SK-N-SH (cell line): ENCODE results near the gene ARAP3. TPM values are rescaled to one million over a fixed set of nuclear protein-coding genes. Genes with fewer than 3 reads are reported as not detected.

ENCODE experiments used
- CTCF ChIA-PET: fragments of 300-600, 350-600 bp; formaldehyde crosslinking; extraction: SDS; loops from one replicate; lab custom pipeline; 2021; lab: Yijun Ruan, JAX
- POLR2A ChIA-PET: fragments of 350-600 bp; sonication (Branson Sonifier 250); formaldehyde crosslinking; extraction: SDS; loops from one replicate; lab custom pipeline; 2020; ENCODE audit warnings: antibody characterized with exemption, inconsistent platforms; lab: Yijun Ruan, JAX
- DNase-seq: peaks from one replicate; pipeline ENCODE4 v3.0.0; 2012
- H2AFZ ChIP-seq: fragments of 200-600 bp; sonication (generic); 2 replicates; pipeline ENCODE4 v1.8.1; 2016; ENCODE audit warnings: antibody characterized with exemption, mild to moderate bottlenecking, low read depth
- H3F3A ChIP-seq: fragments of 200-600 bp; sonication (generic); replicated peaks from 2 replicates; pipeline ENCODE3; 2016; ENCODE audit warnings: antibody characterized with exemption, mild to moderate bottlenecking; ENCODE audit not compliant: insufficient read depth
- H3K27ac ChIP-seq, 2 experiments: fragments of 200-500 bp in 1 of 2; fragments of 200-600 bp in 1 of 2; sonication (Bioruptor generic) in 1 of 2; sonication (generic), shearing (Covaris generic) in 1 of 2; 2 replicates each; pipeline versions ENCODE4 v1.5.1 to v1.6.1; 2014 to 2016; ENCODE audit warnings: low read depth in 2 of 2, inconsistent platforms in 1 of 2, low read length in 1 of 2, mild to moderate bottlenecking in 1 of 2, mixed read lengths in 1 of 2
- H3K27me3 ChIP-seq: fragments of 200-600 bp; sonication (generic), shearing (Covaris generic); 2 replicates; pipeline ENCODE4 v1.6.1; 2016; ENCODE audit warnings: mixed run types; ENCODE audit not compliant: insufficient read depth
- H3K36me3 ChIP-seq, 2 experiments: fragments of 200-500 bp in 1 of 2; fragments of 200-600 bp in 1 of 2; sonication (Bioruptor generic) in 1 of 2; sonication (generic) in 1 of 2; replicated peaks in 1 of 2; 2 replicates each; pipeline versions ENCODE3 to v1.5.1; 2014 to 2016; ENCODE audit warnings: low read length in 1 of 2, mild to moderate bottlenecking in 1 of 2; ENCODE audit not compliant: insufficient read depth in 2 of 2, control insufficient read depth in 1 of 2
- H3K4me1 ChIP-seq, 2 experiments: fragments of 200-500 bp in 1 of 2; fragments of 200-600 bp in 1 of 2; sonication (Bioruptor generic) in 1 of 2; sonication (generic), shearing (Covaris generic) in 1 of 2; 2 replicates each; pipeline versions ENCODE4 v1.5.1 to v1.6.1; 2014 to 2016; ENCODE audit warnings: low read depth in 1 of 2, low read length in 1 of 2, mixed run types in 1 of 2; ENCODE audit not compliant: insufficient read depth in 2 of 2, control insufficient read depth in 1 of 2
- H3K4me2 ChIP-seq: fragments of 200-600 bp; sonication (generic), shearing (Covaris generic); 2 replicates; pipeline ENCODE4 v1.6.1; 2017; ENCODE audit warnings: mixed run types
- H3K4me3 ChIP-seq, 2 experiments: fragments of 200-500 bp in 1 of 2; fragments of 200-600 bp in 1 of 2; sonication (Bioruptor generic) in 1 of 2; sonication (generic), shearing (Covaris generic) in 1 of 2; 2 replicates each; pipeline versions ENCODE4 v1.5.1 to v1.8.1; 2014 to 2016; ENCODE audit warnings: low read depth in 2 of 2, inconsistent platforms in 1 of 2, low read length in 1 of 2, mild to moderate bottlenecking in 1 of 2, mixed read lengths in 1 of 2, moderate library complexity in 1 of 2
- H3K79me2 ChIP-seq: fragments of 200-600 bp; sonication (generic); 2 replicates; pipeline ENCODE4 v1.8.1; 2017; ENCODE audit warnings: mild to moderate bottlenecking; ENCODE audit not compliant: insufficient read depth
- H3K9ac ChIP-seq: fragments of 200-600 bp; sonication (generic); 2 replicates; pipeline ENCODE4 v1.6.1; 2017; ENCODE audit warnings: mixed run types
- H3K9me2 ChIP-seq: fragments of 200-600 bp; sonication (generic); 2 replicates; pipeline ENCODE4 v1.6.1; 2017; ENCODE audit warnings: mixed run types
- H3K9me3 ChIP-seq: fragments of 200-600 bp; sonication (generic); 2 replicates; pipeline ENCODE4 v1.6.1; 2017; ENCODE audit warnings: mixed run types, mild to moderate bottlenecking, moderate library complexity
- H4K20me1 ChIP-seq: fragments of 200-600 bp; sonication (generic); 2 replicates; pipeline ENCODE4 v1.6.1; 2017; ENCODE audit warnings: mild to moderate bottlenecking, mixed run types; ENCODE audit not compliant: insufficient read depth
- ELF1 ChIP-seq: IDR thresholded peaks from 2 replicates; pipeline ENCODE4 v1.4.0; 2012
- EZH2phosphoT487 ChIP-seq: fragments of 200-600 bp; sonication (generic); IDR thresholded peaks from 2 replicates; pipeline ENCODE4 v1.6.1; 2017; ENCODE audit warnings: low read depth, mixed run types, mild to moderate bottlenecking, antibody characterized with exemption, moderate library complexity, borderline replicate concordance
- FOSL2 ChIP-seq: IDR thresholded peaks from 2 replicates; pipeline ENCODE4 v1.4.0; 2012; ENCODE audit warnings: low read depth, mild to moderate bottlenecking, moderate library complexity, borderline replicate concordance
- GATA2 ChIP-seq: sonication (generic); formaldehyde crosslinking; IDR thresholded peaks from 2 replicates; pipeline ENCODE4 v1.5.0; 2020; ENCODE audit warnings: mild to moderate bottlenecking, missing genetic modification reagents
- IRF3 ChIP-seq: fragments of 150-350 bp; IDR thresholded peaks from 2 replicates; pipeline ENCODE4 v1.6.1; 2016; ENCODE audit warnings: mild to moderate bottlenecking, low read depth, low read length
- MAX ChIP-seq: IDR thresholded peaks from 2 replicates; pipeline ENCODE4 v1.4.0; 2012; ENCODE audit warnings: low read depth
- MXI1 ChIP-seq: IDR thresholded peaks from 2 replicates; pipeline ENCODE4 v1.6.1; 2012; ENCODE audit warnings: mild to moderate bottlenecking, low read depth, low read length, improper control_type of control experiment
- NFIC ChIP-seq: IDR thresholded peaks from 2 replicates; pipeline ENCODE4 v1.4.0; 2012; ENCODE audit warnings: borderline replicate concordance
- NRF1 ChIP-seq: IDR thresholded peaks from 2 replicates; pipeline ENCODE4 v1.6.1; 2012; ENCODE audit warnings: low read depth, mild to moderate bottlenecking, low read length
- PBX3 ChIP-seq: IDR thresholded peaks from 2 replicates; pipeline ENCODE4; 2012
- POLR2AphosphoS5 ChIP-seq: IDR thresholded peaks from 2 replicates; pipeline ENCODE4 v1.6.1; 2012; ENCODE audit warnings: low read depth, low read length
- RFX5 ChIP-seq: IDR thresholded peaks from 2 replicates; pipeline ENCODE4 v1.6.1; 2012; ENCODE audit warnings: mild to moderate bottlenecking, improper control_type of control experiment, low read length
- SIN3A ChIP-seq: IDR thresholded peaks from 2 replicates; pipeline ENCODE4 v1.6.1; 2012; ENCODE audit warnings: low read depth, mild to moderate bottlenecking, low read length, moderate library complexity, borderline replicate concordance
- SMC3 ChIP-seq: IDR thresholded peaks from 2 replicates; pipeline ENCODE4 v1.6.1; 2012; ENCODE audit warnings: low read depth, low read length, improper control_type of control experiment
- TAF1 ChIP-seq: IDR thresholded peaks from 2 replicates; pipeline ENCODE4 v1.6.1; 2012; ENCODE audit warnings: low read depth, mild to moderate bottlenecking, low read length, moderate library complexity, borderline replicate concordance
- TEAD4 ChIP-seq: IDR thresholded peaks from 2 replicates; pipeline ENCODE4 v1.4.0; 2012; ENCODE audit warnings: mild to moderate bottlenecking, borderline replicate concordance; ENCODE audit not compliant: insufficient read depth
- WGBS: methylation state at CpG from one replicate; pipeline ENCODE4 v1.1.6; 2017; ENCODE audit warnings: low lambda C conversion rate; 5-methylcytosine and 5-hydroxymethylcytosine counted together
- polyA plus RNA-seq, 3 experiments: library from polyadenylated mRNA; depleted of rRNA; stranded (reverse); fragments of >200 nt; gene quantifications; 2 replicates each; pipeline ENCODE4 v1.2.3, GENCODE V29; 2012
- TF ChIP-seq, protein P1 (sequence below): IDR thresholded peaks from 2 replicates; pipeline ENCODE4 v1.4.0; 2012; ENCODE audit warnings: low read depth, borderline replicate concordance
- TF ChIP-seq, protein P2 (sequence below): fragments of 150-350 bp; IDR thresholded peaks from 2 replicates; pipeline ENCODE4 v1.6.1; 2017; ENCODE audit warnings: antibody characterized with exemption, low read length, low read depth, borderline replicate concordance

ARAP3 gene
- polyA plus RNA-seq, 1 of the 3 experiments (the other 2 are of a cell fraction) = 6.5 TPM

- no peak for DNase-seq
- H3K27me3 ChIP-seq = no peaks in the 10 kb centered on the region
- no peak overlapping the region for H2AFZ ChIP-seq
- H3K4me3 ChIP-seq = no peak overlapping the region
- 97% methylated on average over 4 of the region's 4 CpGs for WGBS
- H3K27ac ChIP-seq = no peak overlapping the region
- H3F3A ChIP-seq = no peaks in the 10 kb centered on the region
- peaks cover 18 to 21% of the 10 kb centered on the region in 2 experiments for H3K36me3 ChIP-seq
- H3K9ac ChIP-seq = no peak overlapping the region
- no peaks in the 10 kb centered on the region for H3K9me3 ChIP-seq
- H4K20me1 ChIP-seq = no peaks in the 10 kb centered on the region
- peaks cover 12% of the 10 kb centered on the region; the same call in 1 of the 2 replicates for H3K79me2 ChIP-seq
- TF ChIP-seq NRF1 (no peak), MXI1 (no peak)
- POLR2A ChIA-PET = interaction anchor here (0.6 to 1.2 kb wide), 2 partner anchors 12 to 17 kb away, joined by 3 read pairs; no protein-coding TSS in a partner anchor
- CTCF ChIA-PET = interaction anchor here (1.1 to 2.9 kb wide), 3 partner anchors 11 to 56 kb away, joined by 5 to 13 read pairs (median 7); no protein-coding TSS in a partner anchor
- H3K4me1 ChIP-seq = peaks cover 5 to 14% of the 10 kb centered on the region in 2 experiments; a peak in 2 of 4 replicates
- no peak overlapping the region for H3K4me2 ChIP-seq
- H3K9me2 ChIP-seq = no peaks in the 10 kb centered on the region
These were observed 6.4 kb downstream of the ARAP3 start for GRCh38 chr5:141675672-141676071.

- ChIA-PET POLR2A (interaction anchor here (0.6 kb wide), 1 partner anchor 11 kb away, joined by 3 read pairs; no protein-coding TSS in a partner anchor), CTCF (interaction anchor here (2.4 kb wide), 1 partner anchor 17 kb away, joined by 7 read pairs; no protein-coding TSS in a partner anchor)
- 88% methylated on average over 5 of the region's 5 CpGs for WGBS
- TF ChIP-seq MAX = no peak
- no peak for TF ChIP-seq TAF1
- no peak for TF ChIP-seq EZH2phosphoT487
- TF ChIP-seq, protein P1, sequence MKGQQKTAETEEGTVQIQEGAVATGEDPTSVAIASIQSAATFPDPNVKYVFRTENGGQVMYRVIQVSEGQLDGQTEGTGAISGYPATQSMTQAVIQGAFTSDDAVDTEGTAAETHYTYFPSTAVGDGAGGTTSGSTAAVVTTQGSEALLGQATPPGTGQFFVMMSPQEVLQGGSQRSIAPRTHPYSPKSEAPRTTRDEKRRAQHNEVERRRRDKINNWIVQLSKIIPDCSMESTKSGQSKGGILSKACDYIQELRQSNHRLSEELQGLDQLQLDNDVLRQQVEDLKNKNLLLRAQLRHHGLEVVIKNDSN = no peak
- no peak for TF ChIP-seq NRF1
- no peak for TF ChIP-seq SIN3A
- TF ChIP-seq NFIC = no peak
- TF ChIP-seq PBX3 = no peak
- no peak for TF ChIP-seq SMC3
- no peak for TF ChIP-seq POLR2AphosphoS5
- no peak for TF ChIP-seq FOSL2
- TF ChIP-seq, protein P2, sequence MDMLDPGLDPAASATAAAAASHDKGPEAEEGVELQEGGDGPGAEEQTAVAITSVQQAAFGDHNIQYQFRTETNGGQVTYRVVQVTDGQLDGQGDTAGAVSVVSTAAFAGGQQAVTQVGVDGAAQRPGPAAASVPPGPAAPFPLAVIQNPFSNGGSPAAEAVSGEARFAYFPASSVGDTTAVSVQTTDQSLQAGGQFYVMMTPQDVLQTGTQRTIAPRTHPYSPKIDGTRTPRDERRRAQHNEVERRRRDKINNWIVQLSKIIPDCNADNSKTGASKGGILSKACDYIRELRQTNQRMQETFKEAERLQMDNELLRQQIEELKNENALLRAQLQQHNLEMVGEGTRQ = no peak
- TF ChIP-seq IRF3 = no peak
- TF ChIP-seq TEAD4 = no peak
- TF ChIP-seq GATA2 (CRISPR knock-in tag) = no peak
- TF ChIP-seq RFX5 = no peak
- TF ChIP-seq ELF1 = no peak
- Histone ChIP-seq H3K4me1 (peaks cover 0 to 5% of the 10 kb centered on the region in 2 experiments; a peak in 1 of 4 replicates), H3K4me3 (no peak overlapping the region), H3K36me3 (peaks cover 18 to 23% of the 10 kb centered on the region in 2 experiments), H3K9ac (no peak overlapping the region), H3F3A (no peaks in the 10 kb centered on the region), H2AFZ (no peak overlapping the region), H3K79me2 (peaks cover 5% of the 10 kb centered on the region; the same call in 1 of the 2 replicates), H3K9me2 (no peaks in the 10 kb centered on the region), H3K27ac (no peak overlapping the region), H3K4me2 (no peak overlapping the region), H3K27me3 (no peaks in the 10 kb centered on the region), H3K9me3 (no peaks in the 10 kb centered on the region), H4K20me1 (no peaks in the 10 kb centered on the region)
- no peak for DNase-seq
These were observed 7.3 kb downstream of the ARAP3 start for GRCh38 chr5:141674747-141675146.
